DMS153 (cell line): Measurements from ENCODE around the gene PLOD3.
"Not testable (repeated sequence)": the region's sequence is repeated elsewhere in the genome, so short reads cannot be mapped to it uniquely, and the experiment has no call there.

Source experiments
- DNase-seq: peaks from one replicate; lab custom pipeline; 2025; lab: John Stamatoyannopoulos, UW

Gene PLOD3

GRCh38 chr7:101217388-101218235, at the start of gene PLOD3, which contains the start of gene ZNHIT1:
PLOD3 (minus strand) TSS chr7:101217581; CDS start chr7:101217274, 307 bp downstream.
ZNHIT1 (plus strand) TSS chr7:101218165; CDS start chr7:101218196, 31 bp downstream.
- peak; percentile 95 for DNase-seq

GRCh38 chr7:101265622-101266516, 48.5 kb upstream of the PLOD3 start:
- DNase-seq, result no peak

- not testable (repeated sequence) for DNase-seq
Observed at GRCh38 chr7:101264102-101264706, 46.8 kb upstream of the PLOD3 start.

- no peak for DNase-seq
Observed at GRCh38 chr7:101258243-101258731, 40.9 kb upstream of the PLOD3 start.

GRCh38 chr7:101255796-101256195, 38.4 kb upstream of the PLOD3 start:
- no peak for DNase-seq

GRCh38 chr7:101253199-101253598, 35.8 kb upstream of the PLOD3 start:
- DNase-seq, result not testable (repeated sequence)

- peak; percentile 96 for DNase-seq
Observed at GRCh38 chr7:101251871-101252659, 34.7 kb upstream of the PLOD3 start.

GRCh38 chr7:101250324-101250723, 32.9 kb upstream of the PLOD3 start:
- DNase-seq, result no peak

GRCh38 chr7:101248276-101248675, 30.9 kb upstream of the PLOD3 start:
- no peak for DNase-seq

- DNase-seq, result no peak
Observed at GRCh38 chr7:101245147-101245668, 27.8 kb upstream of the PLOD3 start.

GRCh38 chr7:101244375-101245146, 27.2 kb upstream of the PLOD3 start, which contains the start of gene FIS1:
FIS1 (minus strand) TSS chr7:101245081; CDS start chr7:101245004, 77 bp downstream.
- DNase-seq, result peak; percentile 85

- DNase-seq, result no peak
Observed at GRCh38 chr7:101243646-101244374, 26.4 kb upstream of the PLOD3 start.

GRCh38 chr7:101241443-101242349, 24.3 kb upstream of the PLOD3 start:
- no peak for DNase-seq

- no peak for DNase-seq
Observed at GRCh38 chr7:101241015-101241363, 23.6 kb upstream of the PLOD3 start.

- no peak for DNase-seq
Observed at GRCh38 chr7:101240226-101241014, 23.0 kb upstream of the PLOD3 start.

GRCh38 chr7:101239951-101240220, 22.5 kb upstream of the PLOD3 start:
- DNase-seq, result no peak

GRCh38 chr7:101239191-101239950, 22.0 kb upstream of the PLOD3 start:
- DNase-seq, result no peak
